Activated T-helper 1 cell treated with anti-CD3 and anti-CD28 coated beads, Interleukin-2, amount 50 U/mL, for 16 hours (primary cell): Measurements from ENCODE around the gene MTCL3.

Experiments used
- DNase-seq, 2 donors: peaks; one replicate each; pipeline ENCODE4 v3.0.0-alpha.2; 2020; ENCODE audit warnings: low read depth in 1 of 2, low spot score in 1 of 2

MTCL3 gene

DNA sequence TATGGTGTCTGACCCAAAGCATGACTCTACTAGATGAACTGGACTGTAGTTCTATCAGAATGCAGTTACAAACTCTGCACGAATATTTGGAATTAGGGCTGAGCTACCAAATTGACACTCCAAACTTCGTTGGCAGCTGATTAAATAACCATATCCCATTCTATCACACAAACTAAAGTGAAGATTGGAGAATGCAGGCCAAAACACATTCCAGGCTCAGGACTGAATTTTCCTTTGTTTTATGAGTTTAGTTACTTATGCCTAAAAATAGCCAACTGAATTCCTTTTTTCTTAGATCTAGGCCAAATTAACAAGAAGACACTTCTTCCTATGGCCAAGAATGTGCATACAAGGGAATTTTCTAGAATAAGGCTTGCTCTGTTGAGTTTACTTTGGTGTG lies 50.2 kb downstream of the MTCL3 start:
- DNase-seq: no peak

DNA sequence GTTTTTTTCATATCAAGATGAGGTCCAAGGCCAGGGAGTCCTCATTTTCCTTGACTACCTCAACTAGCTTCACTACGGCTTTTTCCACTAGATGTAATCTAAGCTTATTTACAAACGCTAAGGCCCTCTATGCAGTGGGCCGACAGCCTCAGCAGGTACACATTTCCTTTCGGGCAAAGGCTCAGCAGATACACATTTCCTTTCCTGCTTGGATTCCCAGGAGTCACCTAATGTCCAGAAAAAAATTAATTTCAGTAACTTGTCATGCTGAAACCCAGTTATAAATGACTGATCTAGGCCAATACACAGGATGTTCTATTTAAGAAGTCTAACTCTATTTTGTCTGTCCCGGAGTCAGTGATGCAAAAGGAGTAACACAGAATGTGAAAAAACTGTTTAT lies 52.7 kb downstream of the MTCL3 start:
- no peak for DNase-seq

DNA sequence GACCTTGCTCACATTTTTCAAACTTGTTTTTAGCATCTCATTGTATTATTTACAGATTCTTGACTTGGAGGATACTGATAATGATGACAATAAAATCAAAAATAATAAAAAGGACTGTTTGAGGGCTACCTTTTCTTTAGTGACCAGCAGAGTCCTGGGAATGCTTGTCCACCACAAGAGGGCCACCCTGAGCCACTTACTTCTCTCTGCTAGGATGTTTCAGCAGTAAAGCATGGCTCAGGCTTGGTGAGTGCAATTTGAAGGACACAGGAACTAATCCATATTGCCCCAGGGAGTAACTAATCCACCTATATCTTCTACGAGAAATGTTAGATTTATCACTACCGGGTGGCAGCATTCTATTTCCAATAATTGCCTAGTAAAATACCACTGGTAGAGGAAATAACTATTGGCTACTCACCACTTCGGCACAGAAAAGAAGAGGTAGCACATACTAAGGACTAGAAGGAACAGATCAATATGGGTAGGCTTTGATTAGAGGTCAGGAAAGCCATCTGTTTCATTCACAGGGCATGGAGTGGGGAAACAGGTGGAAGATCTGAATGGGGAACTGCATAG lies 54.2 kb downstream of the MTCL3 start:
- peak; percentile 24 to 38 for DNase-seq

DNA sequence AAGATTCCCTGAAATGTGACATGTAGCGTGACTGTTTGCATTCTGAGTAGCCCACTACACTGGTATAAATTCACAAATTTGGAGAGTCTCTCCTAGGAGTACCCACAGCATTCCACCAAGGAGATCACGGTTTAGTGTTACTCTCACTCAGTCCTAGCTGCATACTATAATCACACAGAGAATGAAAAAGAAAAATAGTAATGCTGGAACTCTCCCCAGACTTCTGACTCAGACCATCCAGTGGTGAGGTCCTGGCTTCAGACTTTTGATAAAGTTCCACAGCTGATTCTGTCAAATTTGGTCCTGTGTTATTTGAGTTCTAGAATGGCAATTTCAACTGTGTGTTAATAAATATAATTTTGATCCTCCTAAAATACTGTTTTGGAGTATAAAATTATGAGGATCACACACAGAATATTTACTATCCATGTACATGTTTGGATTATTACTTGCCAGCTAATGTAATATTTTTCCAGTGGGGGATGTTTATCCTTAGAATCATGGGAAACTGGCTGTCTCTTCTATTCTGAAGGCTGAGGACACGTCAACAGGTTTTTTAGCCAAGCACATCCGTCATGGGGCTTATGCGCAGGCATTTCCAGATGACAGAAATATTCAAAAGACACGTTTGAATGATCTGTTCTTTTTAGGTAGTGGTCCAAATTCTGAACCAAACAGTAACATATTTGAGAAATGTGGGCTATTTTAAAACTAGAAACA lies 54.8 kb downstream of the MTCL3 start:
- DNase-seq: no peak

DNA sequence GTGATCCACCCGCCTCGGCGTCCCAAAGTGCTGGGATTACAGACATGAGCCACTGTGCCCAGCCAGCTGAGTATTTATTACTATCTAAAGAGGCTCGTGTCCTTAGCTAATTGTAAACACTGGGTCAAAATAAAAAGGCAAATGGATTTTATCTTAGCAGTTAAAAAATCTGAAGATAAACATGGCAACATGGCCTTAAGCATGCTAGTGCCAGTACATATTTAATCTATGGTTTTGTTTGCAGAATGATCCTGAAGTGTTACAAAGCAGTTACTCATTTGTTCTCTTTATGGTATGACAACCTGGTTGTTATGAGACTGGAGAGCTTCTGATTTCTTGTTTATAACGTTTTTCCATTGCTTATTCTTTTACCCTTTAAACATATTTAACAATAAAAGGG lies 56.1 kb downstream of the MTCL3 start:
- DNase-seq: no peak

DNA sequence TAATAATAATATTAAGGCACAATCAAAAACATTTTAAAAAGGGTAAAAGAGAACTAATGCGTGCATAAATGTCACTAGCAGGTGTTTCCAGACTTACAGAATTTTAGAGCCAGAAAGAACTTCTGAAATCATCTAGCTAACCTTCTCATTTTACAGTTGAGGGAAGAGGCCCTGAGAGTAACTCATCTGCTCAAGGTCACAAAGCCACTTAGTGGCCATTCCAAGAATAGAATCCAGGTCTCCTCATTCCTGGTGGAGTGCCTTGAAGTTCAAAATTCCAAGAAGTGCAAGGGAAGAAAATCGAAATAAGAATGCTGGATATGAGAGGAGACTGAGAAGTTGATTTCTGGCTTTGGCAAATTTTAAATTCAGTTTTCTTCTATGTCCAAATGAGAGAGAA lies 56.8 kb downstream of the MTCL3 start:
- no peak for DNase-seq

DNA sequence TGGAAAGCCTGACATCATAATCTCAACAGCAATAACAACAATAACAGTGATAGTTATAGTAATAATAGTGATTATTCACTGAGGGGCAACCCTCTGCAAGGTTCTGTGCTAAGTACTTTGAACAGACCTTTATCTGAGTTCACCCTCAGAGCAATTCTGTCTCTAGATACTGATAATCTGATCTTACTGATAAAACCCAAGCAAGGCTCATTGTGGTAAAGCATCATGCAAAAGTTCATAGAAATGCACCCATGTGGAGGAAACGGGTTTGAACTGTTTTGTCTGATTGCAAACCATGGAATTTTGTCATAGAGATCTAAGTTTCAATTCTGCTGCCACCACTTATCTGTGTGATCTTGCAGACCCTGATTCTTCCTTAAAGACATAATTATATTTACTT lies 58.7 kb downstream of the MTCL3 start:
- DNase-seq: no peak

DNA sequence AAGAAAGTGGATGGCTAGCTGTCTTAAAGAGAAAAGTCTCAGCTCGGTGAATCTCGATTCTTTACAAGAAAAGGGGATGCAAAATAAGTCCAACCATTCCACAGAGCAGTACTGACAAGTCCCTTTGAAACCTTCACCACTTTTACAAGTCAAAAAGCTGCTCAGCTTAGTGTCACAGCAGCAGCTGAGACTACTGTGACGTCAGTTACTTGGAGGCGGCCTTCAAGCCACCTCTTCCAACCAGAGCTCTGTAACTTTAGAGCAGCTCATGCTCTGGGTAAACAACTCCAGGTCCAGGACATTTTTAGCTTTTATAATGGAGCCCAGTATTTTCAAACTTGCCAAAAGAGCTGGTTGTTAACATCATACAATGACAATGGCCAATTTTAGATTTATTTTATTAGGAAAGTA lies 59.9 kb downstream of the MTCL3 start, which contains the start of gene KIAA0408:
Gene KIAA0408, minus strand, starts transcription at position 159 of the 411 bp plus-strand sequence. CDS start 5,408 bp downstream, outside the sequence.
- DNase-seq: no peak

DNA sequence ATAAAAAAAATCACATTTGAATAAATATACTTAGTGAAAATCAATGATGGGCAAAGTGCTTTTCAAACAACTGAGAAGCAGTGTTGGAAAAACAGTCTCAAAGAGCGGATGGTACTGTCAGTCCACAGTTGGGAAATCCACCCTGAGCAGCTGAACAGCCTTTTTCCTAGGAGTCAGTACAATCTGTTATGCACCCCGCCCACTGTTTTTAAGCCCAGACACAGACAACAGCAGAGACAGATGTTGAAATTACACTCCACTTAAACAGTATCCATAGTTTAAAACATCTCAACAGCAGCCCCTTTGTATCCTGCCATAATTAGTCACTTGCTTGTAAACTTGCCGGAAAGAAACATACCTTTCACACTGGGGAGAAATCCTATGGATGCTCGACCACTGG lies 60.3 kb downstream of the MTCL3 start:
- no peak for DNase-seq

DNA sequence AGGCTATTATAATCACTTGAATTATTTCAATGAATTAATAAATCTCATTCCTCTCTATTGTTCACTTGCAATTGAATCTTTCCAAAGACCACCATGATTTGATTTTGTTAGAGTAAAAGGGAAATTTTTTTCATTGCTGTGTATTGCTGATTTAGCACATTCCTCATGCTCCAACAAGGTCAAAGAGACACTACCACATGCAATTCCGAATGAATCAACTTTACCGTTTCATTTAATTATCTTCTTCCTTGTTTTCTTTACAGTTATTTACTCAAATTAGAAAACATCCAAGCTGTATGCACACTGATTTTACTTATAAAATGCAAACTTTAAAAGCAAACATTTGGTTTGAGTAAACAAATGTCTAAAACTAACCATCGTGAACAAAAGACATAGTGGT lies 60.9 kb downstream of the MTCL3 start:
- DNase-seq: no peak

DNA sequence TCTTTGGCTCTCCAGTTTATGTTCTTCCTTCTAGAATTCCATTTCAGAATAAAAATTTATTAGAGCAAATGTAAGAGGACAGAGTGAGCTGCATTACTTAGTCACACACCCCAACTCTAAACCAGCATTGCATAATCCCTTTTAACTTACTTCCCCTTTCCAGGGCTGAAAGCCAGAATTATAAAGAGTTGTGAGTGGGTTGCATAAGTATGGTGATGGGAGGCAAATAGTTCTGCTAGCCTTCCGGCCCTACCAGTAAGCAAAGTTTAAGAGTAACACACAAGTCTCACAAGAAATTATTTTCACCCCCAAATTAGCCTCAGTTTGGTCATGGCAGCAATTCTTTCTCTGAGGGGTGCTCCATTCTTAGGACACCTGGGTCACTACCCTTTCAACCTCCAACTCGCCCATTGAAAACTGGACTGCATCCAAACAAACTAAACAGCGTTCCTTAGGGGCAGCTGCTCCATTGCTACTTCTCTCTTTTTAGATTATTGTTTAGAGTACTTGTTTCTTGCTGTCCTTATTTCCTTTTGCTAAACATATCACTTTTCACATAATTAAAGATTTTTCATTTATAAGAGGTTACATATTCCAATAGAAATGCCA lies 61.6 kb downstream of the MTCL3 start:
- no peak for DNase-seq

DNA sequence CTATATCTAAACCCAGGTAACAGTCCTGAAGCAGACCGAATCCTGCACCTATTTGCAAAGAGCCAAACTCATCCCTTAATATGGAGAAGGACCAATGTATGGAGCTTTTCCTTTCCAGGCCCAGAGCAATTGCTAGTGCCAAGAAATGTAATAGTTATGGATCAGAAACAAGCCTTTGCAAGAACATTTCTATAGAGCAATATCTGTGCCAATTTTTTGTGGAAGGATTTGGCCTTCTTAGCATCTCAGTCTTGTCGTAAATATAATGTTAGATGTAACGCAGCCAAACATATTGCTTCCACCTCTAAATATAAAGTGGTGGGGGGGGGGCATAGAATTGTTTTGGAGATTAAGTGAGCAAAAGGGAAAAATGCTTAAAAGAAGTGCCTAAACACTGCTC lies 62.7 kb downstream of the MTCL3 start:
- no peak for DNase-seq

DNA sequence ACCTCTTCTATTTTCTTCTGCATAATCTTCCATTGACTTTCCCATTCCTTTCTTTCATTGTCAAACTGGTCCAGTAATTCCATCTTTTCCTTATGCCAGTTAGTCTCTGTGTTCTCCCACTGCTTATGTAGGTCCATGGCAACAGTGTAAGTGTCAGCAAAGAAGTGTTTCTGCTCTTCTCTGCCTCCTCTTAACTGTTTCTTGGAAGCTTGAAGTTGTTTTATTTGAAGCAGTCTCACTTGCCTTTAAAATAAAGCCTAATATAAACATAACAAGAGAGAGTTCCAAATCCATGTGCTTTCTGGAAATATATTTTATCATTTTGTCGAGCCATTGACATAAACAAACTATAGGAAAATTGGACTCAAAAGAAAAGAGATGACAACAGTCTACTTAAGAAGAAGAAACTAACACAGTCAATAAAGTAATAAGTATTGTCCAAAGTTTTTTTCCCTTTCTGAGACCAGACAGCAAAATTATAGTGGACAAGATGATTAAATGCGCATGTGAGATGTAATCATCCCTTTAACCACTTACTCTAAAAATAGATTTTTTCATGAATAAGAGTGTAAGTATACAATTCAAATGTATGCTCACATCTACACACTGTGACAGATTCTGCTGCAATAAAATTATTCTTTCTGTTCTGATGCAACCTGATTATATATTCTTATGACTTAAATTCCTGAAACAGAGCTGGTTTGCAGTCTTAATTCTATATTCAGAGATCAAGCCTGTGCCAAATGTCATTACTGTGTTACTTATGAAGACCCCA lies 65.1 kb downstream of the MTCL3 start:
- no peak for DNase-seq

DNA sequence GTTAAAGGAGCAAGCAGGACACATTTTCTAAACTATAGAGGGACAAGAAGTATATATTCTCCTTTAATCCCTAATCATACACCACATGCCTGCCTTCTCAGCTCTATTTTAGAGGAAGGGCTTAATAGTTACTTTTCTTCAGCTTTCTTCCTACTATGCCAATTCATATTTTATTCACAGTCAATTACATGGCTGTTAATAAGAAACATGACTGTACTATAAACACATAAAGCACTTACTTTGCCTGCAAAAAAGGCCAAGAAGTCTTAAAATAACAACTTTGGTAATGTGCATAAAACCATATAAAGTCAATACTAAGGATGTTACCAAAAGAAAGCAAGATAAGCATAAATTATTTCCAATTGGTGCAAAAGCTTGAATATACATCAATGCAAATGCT lies 66.3 kb downstream of the MTCL3 start:
- no peak for DNase-seq

DNA sequence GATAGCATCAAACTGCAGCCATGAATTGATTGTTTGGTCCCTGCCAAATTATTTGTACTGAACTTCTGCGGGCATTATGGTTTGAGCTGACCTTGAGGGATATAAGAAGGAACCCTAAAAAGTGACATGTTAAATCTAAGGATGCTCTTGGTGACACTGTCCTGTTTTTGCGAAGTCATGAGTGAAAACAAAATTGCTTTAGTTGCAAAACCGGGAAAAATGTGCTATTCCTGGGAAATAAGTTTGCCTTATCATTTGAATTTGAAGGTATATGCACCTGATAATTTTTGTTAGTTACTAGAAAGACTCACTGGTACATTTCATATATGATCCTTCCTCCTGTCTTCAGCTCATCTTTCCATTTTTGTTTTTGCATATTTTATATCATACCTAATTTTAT lies 67.7 kb downstream of the MTCL3 start:
- DNase-seq: no peak

DNA sequence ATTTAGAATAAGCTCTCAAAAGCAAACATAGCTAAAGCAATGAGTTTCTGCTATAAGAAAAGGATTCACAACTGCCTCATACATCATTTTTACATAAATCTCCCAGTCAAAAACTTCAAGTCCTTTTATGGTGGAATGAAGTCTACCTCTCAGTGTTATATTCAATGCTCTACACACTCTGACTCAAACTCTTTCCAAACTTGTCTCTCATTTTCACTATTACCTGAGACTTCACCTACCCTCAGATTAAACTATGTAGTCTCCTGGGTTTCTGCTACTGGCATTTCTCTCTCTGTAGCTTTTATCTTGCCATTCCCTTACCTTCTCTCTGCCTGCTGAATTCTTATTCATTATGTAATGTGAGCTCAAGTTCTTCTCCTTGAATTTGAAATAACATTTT lies 71.4 kb downstream of the MTCL3 start:
- no peak for DNase-seq

DNA sequence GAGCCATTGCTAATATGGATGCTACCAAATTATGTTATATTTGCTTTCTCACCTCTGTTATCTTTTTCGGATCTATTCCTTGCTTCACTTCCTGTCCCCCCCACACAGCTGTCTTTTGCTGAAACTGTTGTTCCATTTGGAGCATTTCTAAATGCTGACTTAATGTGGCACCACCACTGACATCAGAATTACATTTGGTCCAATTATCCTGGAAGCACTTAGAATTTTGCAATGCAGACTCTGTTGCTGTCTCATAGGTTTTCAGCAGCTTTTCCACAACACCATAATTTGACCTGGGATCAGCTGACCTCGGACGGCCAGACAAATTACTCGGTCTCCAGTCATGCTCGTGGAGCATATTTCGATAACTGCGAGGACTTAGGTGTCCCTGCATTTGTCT lies 72.8 kb downstream of the MTCL3 start:
- no peak for DNase-seq

DNA sequence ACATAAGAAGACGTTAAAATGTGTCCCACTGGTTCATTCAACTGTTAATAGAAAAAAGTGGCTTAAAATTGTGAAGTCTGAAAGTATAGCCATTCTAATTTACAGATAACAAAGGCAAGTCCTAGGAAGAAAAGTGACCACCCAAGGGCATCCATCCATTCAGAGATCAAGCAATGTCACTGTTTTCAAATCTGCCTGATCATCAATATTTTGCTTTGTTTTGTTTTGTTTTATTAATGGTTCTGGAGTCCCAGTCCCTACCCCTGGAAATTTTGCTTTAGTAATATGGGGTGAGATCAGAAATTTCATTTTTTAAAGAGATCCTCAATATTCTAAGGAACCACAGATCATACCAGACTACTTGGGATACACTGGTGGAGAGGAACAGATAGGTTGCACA lies 77.3 kb downstream of the MTCL3 start:
- no peak for DNase-seq

DNA sequence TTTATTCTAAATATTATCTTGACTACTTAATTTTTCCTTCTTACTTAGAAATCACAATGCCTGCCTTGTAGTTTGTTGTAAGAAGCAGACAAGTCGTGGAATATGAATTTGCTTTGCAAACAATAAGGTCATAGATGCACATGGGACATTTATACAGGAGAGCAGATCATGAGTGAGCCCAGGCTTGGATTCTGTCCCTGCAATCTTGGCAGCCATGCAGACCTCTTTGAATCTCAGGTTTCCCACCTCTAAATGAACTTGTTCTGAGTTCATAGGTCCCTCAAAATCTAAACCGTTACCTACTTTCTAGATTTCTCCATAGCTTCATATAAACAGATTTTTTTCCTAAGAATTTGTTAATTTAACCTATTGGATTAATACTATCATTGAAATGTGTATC lies 79.4 kb downstream of the MTCL3 start:
- no peak for DNase-seq

DNA sequence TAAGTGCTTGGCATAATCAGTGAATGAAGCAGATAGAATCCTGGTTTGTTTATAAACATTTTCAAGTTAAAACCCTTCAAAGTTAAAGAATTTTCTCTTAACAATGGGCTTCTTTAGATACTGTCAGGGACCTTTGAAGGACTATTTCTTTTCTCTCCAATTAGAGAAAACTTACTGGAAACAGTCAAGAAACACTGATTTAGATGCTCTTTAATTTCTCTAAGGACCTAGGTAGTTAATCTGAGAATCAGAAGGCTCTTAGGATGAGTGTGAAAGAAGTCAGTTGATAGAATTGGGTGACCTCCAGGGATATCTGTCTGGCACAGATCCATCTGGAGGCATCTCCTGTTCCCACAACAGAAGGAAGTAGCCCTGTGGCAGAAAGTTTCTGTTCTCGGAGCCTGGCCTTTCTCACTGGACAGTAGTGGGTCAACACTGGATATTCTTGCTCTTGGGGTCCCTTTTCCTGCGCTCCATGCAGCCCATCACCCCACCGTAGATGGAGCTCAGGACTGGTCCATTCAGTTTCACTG lies 82.5 kb downstream of the MTCL3 start:
- DNase-seq: no peak

DNA sequence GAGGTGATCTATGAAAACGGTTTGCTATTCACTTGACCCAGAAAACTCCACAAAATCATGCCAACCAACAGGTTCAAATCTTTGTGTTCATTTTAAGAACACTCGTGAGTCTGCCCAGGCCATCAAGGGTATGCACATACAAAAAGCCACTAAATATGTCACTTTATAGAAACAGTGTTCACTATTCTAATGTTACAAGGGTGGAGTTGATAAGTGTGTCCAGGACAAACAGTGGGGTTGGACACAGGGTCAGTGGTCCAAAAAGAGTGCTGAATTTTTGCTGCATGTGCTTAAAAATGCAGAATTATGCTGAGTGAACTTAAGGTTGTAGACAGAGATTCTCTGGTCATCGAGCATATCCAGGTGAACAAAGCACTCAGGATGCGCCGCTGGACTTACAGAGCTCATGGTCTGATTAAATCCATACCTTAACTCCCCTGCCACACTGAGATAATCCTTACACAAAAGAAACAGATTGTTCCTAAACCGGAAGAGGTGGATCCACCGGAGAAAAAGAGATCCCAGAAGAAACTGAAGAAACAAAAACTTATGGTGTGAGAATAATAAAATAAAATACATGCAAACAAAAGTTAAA lies 83.4 kb downstream of the MTCL3 start:
- no peak for DNase-seq
